H1 (cell line): ENCODE results near the gene CROCC2. TPM values are rescaled to one million over a fixed set of nuclear protein-coding genes. Genes with fewer than 3 reads are reported as not detected.

Source experiments
- BRCA1 ChIP-seq: IDR thresholded peaks from 2 replicates; pipeline ENCODE4 v1.6.1; 2012; ENCODE audit warnings: low read depth, low read length, improper control_type of control experiment
- CREB1 ChIP-seq: IDR thresholded peaks from 2 replicates; pipeline ENCODE4 v1.6.1; 2012; ENCODE audit warnings: inconsistent platforms
- GABPA ChIP-seq: IDR thresholded peaks from 2 replicates; pipeline ENCODE4 v1.6.1; 2011; ENCODE audit warnings: mild to moderate bottlenecking, low read length, moderate library complexity, borderline replicate concordance; ENCODE audit not compliant: insufficient read depth
- YY1 ChIP-seq: IDR thresholded peaks from 2 replicates; pipeline ENCODE4 v1.6.1; 2011; ENCODE audit warnings: low read depth, mild to moderate bottlenecking, low read length
- polyA plus RNA-seq, 7 experiments: library from polyadenylated mRNA; depleted of rRNA in 3 of 7; stranded (reverse) in 5 of 7; unstranded in 2 of 7; fragments of >200 nt in 5 of 7; fragments of 200-250 nt in 2 of 7; gene quantifications; 1 replicate in 5 of 7; 2 replicates in 1 of 7; 4 replicates in 1 of 7; pipeline versions ENCODE4 v1.2.1 to v1.2.3, GENCODE V29; 2011 to 2013; ENCODE audit warnings: missing spikeins in 2 of 7, mixed read lengths in 2 of 7
- total RNA-seq: library from RNA; stranded (reverse); fragmentation: NEBNext Ultra II Directional; extraction: Animal tissue kit (Norgen Biotek cat#: 25700); gene quantifications from 2 replicates; pipeline ENCODE4 v1.2.1, GENCODE V29; 2021
- TF ChIP-seq, protein P1 (sequence below): fragments of 300-600 bp; sonication (generic); IDR thresholded peaks from 2 replicates; pipeline ENCODE4 v1.7.1; 2012; ENCODE audit warnings: low read length, moderate library complexity, mild to moderate bottlenecking, inconsistent platforms; ENCODE audit not compliant: insufficient replicate concordance

CROCC2 gene
- total and polyA plus RNA-seq, 2 of the 8 experiments (the other 6 are each of a cell fraction or from before 2014, with no cell fraction given): not detected

DNA sequence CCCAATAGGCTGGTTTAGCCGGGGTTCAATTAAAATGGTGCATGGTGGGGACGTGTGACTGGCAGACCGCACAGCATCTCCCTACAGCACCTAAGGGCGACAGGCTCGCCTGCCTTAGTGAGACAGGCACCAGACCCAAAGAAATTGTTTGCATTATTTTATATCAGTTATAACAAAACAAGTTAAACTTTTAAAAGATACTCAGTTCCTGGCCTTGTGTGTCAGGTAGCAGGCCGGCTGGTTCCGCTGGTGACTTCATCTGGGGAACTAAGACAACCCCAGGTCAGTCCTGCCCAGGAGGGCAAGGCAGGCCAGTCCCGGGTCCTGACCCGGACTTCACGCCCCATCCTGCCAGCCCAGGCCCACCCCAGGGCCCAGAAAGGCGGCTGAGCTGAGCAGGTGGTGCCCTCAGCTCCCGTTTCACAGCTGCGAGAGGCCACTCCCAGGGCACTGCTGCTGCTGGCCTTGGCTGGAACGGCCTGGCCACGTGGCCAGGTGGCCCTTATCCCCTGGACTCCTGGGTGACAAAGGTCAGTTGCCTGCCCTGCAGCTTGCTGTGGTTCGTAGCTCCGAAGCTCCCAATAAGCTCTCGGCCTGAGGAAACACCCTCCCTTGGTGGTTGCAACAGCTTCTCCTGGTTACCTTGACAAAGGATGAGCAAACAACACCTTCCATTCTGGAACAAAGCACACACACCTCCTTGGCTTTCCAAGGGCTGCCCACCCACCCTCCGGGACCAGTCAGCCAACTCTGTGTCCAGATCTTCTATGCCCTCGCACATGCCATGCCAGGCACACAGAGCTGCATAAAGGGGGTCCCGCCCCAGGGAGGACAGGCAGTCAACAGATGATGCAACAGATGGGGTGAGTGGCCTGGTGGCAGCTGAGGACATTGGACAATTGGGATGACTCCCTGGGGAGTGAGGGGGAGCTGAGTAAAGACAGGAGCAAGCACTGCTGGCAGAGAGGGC, 48.8 kb upstream of the CROCC2 start (continued):
- TF ChIP-seq, protein P1, sequence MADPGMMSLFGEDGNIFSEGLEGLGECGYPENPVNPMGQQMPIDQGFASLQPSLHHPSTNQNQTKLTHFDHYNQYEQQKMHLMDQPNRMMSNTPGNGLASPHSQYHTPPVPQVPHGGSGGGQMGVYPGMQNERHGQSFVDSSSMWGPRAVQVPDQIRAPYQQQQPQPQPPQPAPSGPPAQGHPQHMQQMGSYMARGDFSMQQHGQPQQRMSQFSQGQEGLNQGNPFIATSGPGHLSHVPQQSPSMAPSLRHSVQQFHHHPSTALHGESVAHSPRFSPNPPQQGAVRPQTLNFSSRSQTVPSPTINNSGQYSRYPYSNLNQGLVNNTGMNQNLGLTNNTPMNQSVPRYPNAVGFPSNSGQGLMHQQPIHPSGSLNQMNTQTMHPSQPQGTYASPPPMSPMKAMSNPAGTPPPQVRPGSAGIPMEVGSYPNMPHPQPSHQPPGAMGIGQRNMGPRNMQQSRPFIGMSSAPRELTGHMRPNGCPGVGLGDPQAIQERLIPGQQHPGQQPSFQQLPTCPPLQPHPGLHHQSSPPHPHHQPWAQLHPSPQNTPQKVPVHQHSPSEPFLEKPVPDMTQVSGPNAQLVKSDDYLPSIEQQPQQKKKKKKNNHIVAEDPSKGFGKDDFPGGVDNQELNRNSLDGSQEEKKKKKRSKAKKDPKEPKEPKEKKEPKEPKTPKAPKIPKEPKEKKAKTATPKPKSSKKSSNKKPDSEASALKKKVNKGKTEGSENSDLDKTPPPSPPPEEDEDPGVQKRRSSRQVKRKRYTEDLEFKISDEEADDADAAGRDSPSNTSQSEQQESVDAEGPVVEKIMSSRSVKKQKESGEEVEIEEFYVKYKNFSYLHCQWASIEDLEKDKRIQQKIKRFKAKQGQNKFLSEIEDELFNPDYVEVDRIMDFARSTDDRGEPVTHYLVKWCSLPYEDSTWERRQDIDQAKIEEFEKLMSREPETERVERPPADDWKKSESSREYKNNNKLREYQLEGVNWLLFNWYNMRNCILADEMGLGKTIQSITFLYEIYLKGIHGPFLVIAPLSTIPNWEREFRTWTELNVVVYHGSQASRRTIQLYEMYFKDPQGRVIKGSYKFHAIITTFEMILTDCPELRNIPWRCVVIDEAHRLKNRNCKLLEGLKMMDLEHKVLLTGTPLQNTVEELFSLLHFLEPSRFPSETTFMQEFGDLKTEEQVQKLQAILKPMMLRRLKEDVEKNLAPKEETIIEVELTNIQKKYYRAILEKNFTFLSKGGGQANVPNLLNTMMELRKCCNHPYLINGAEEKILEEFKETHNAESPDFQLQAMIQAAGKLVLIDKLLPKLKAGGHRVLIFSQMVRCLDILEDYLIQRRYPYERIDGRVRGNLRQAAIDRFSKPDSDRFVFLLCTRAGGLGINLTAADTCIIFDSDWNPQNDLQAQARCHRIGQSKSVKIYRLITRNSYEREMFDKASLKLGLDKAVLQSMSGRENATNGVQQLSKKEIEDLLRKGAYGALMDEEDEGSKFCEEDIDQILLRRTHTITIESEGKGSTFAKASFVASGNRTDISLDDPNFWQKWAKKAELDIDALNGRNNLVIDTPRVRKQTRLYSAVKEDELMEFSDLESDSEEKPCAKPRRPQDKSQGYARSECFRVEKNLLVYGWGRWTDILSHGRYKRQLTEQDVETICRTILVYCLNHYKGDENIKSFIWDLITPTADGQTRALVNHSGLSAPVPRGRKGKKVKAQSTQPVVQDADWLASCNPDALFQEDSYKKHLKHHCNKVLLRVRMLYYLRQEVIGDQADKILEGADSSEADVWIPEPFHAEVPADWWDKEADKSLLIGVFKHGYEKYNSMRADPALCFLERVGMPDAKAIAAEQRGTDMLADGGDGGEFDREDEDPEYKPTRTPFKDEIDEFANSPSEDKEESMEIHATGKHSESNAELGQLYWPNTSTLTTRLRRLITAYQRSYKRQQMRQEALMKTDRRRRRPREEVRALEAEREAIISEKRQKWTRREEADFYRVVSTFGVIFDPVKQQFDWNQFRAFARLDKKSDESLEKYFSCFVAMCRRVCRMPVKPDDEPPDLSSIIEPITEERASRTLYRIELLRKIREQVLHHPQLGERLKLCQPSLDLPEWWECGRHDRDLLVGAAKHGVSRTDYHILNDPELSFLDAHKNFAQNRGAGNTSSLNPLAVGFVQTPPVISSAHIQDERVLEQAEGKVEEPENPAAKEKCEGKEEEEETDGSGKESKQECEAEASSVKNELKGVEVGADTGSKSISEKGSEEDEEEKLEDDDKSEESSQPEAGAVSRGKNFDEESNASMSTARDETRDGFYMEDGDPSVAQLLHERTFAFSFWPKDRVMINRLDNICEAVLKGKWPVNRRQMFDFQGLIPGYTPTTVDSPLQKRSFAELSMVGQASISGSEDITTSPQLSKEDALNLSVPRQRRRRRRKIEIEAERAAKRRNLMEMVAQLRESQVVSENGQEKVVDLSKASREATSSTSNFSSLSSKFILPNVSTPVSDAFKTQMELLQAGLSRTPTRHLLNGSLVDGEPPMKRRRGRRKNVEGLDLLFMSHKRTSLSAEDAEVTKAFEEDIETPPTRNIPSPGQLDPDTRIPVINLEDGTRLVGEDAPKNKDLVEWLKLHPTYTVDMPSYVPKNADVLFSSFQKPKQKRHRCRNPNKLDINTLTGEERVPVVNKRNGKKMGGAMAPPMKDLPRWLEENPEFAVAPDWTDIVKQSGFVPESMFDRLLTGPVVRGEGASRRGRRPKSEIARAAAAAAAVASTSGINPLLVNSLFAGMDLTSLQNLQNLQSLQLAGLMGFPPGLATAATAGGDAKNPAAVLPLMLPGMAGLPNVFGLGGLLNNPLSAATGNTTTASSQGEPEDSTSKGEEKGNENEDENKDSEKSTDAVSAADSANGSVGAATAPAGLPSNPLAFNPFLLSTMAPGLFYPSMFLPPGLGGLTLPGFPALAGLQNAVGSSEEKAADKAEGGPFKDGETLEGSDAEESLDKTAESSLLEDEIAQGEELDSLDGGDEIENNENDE: no peak
- no peak for TF ChIP-seq GABPA
- TF ChIP-seq BRCA1: no peak
- TF ChIP-seq YY1: no peak
- TF ChIP-seq CREB1: no peak
